ENCODE results near the gene AEBP2.
"Not testable (repeated sequence)": the region's sequence is repeated elsewhere in the genome, so short reads cannot be mapped to it uniquely, and the experiment has no call there.

The AEBP2 gene

GRCh38 chr12:19458733-19459132 lies 19.4 kb downstream of the AEBP2 start:
- DNase-seq = no peak

- DNase-seq = peak; percentile 27
Observed at GRCh38 chr12:19461999-19462398, 22.7 kb downstream of the AEBP2 start.

GRCh38 chr12:19462406-19462805 lies 23.1 kb downstream of the AEBP2 start:
- DNase-seq = no peak

- no peak for DNase-seq
Observed at GRCh38 chr12:19464192-19464580, 24.9 kb downstream of the AEBP2 start.

GRCh38 chr12:19465711-19466110 lies 26.4 kb downstream of the AEBP2 start:
- no peak for DNase-seq

DNA sequence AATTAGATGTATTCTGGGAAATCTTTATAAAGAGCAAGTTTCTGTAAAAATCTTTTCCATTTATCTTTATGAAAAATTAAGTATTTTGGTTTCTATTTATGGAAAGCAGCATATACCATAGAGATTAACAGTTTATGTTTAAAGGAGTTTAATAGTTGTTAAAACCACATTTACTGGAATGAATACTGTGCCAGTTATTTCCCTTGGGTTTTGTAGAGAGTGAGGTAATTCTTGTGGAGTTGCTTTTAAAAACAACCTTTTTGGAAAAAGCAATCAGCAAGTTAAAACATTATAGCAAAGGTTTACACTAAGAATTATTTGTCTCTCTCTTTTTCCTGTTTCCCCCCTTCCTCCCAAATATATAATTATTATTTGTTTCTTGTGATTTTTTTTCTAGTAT lies 34.9 kb downstream of the AEBP2 start:
- DNase-seq = no peak

DNA sequence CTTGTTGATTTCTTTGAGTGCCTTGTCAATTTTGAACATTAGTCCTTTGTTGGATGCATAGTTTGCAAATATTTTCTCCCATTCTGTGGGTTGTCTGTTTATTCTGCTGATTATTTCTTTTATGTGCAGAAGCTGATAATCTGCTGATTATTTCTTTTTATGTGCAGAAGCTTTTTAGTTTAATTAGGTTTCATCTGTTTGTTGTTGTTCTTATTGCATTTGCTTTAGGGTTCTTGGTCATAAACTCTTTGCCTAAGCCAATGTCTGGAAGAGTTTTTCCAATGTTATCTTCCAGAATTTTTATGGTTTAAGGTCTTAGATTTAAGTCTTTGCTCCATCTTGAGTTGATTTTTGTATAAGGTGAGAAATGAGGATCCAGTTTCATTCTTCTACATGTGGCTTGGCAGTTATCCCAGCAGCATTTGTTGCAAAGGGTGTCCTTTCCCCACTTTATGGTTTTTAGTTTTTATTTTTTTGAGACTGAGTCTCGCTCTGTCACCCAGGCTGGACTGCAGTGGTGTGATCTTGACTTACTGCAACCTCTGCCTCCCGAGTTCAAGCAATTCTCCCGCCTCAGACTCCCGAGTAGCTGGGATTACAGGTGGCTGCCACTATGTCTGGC lies 36.7 kb downstream of the AEBP2 start:
- DNase-seq = not testable (repeated sequence)

GRCh38 chr12:19477071-19477470 lies 37.8 kb downstream of the AEBP2 start:
- no peak for DNase-seq

- DNase-seq = peak; percentile 15
Observed at GRCh38 chr12:19480459-19480858, 41.2 kb downstream of the AEBP2 start.

DNA sequence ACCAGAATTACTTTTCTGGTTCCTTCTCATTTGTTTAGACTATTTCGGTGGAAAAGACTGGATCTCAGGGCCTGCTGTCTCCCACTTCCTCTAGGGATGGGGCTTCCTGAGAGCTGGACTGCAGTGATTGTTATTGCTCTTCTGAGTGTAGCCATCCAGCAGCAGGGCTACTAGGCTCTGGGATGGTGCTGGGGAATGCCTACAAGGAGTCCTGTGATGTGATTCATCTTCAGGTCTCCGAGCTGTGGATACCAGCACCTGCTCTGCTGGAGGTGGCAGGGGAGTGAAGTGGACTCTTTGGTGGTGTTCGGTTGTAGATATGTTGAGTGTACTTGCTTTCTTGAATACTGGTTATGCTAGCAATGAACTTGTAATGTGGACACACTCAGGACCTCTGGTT lies 42.7 kb downstream of the AEBP2 start:
- no peak for DNase-seq

GRCh38 chr12:19482551-19483109 lies 43.3 kb downstream of the AEBP2 start:
- DNase-seq = no peak

- DNase-seq = no peak
Observed at GRCh38 chr12:19483727-19484126, 44.4 kb downstream of the AEBP2 start.

DNA sequence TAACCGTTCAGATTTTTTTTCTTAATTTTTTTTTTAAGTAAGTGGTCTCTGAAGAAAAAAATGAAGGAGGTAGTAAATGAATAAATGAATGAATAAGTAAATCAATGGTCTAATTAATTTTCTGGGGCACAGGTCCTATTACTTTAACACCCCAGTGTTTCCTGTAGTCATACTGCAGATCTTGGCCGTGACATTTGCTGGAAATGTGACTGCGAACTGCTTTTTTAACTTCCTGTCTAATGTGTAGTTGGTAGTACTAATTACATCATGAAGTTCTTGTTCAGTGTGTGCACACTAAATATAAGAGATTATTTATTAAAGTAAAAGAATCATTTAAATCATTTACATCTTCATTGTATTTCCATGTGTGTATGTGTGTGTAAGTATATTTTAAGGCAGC lies 45.4 kb downstream of the AEBP2 start:
- no peak for DNase-seq

DNA sequence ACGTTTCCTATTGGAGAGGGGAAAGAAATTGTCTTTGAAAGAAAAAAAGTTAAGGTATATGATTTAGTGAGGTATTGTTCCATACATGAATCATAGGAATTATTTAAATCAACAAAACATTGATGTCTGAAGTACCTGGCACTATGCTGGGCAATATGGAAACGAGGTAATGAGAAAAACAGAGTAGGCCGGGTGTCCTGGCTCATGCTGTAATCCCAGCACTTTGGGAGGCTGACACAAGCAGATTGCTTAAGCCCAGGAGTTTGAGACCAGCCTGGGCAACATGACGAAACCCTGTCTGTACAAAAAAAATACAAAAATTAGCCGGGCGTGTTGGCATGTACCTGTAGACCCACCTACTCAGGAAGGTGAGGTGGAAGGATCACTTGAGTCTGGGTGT lies 45.9 kb downstream of the AEBP2 start:
- DNase-seq = no peak

GRCh38 chr12:19489168-19489567 lies 49.9 kb downstream of the AEBP2 start:
- DNase-seq = no peak

GRCh38 chr12:19490908-19491307 lies 51.6 kb downstream of the AEBP2 start:
- DNase-seq = no peak

DNA sequence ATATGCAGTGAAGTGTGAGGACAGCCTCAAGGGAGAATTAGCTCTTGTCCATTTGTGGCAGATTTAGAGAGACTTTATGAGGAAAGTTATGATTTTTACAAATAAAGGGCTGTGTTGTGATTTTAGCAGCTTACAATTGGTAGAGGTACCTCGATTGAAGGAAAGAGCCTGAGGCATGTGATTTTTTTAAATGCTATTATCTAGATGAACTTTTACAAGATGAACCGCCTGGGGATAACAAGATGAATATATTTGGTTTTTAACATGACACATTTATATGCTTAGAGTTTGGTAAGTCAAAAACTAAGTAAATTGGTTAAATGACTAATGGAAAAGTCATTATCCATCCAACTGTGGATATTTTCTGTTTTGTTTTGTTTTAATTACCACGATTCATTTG lies 52.6 kb downstream of the AEBP2 start:
- no peak for DNase-seq

GRCh38 chr12:19496219-19496878 lies 57.1 kb downstream of the AEBP2 start:
- DNase-seq = no peak

DNA sequence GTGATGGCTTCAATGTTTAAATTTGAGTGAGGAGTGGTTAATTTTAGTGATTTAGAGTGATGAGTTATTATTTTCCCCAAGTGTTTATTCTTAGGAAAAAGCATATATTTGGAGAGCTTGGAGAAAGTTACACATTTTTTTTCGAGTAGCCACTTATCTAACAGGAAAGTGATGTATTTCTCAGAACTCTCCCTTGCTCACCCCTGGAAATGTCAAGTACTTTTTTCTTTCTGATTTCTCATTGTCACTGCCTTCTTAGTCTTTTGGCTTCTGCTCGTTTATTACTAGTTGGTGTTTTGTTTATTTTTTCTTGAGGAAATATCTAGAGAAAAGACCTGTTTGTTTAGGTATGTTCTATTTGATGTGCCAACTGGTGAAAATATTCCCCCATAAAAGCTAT lies 58.8 kb downstream of the AEBP2 start:
- DNase-seq = peak; percentile 43

- no peak for DNase-seq
Observed at GRCh38 chr12:19499030-19499429, 59.7 kb downstream of the AEBP2 start.

- peak; percentile 21 for DNase-seq
Observed at GRCh38 chr12:19506497-19506896, 67.2 kb downstream of the AEBP2 start.

- DNase-seq = peak; percentile 28
Observed at GRCh38 chr12:19507823-19508222, 68.5 kb downstream of the AEBP2 start.

GRCh38 chr12:19510461-19510860 lies 71.2 kb downstream of the AEBP2 start:
- DNase-seq = no peak

GRCh38 chr12:19515179-19515578 lies 75.9 kb downstream of the AEBP2 start:
- no peak for DNase-seq

GRCh38 chr12:19517583-19517982 lies 78.3 kb downstream of the AEBP2 start:
- DNase-seq = no peak
